Neural progenitor cell (in vitro differentiated cells): Measurements from ENCODE around the gene P2RX3. TPM values are rescaled to one million over a fixed set of nuclear protein-coding genes. Genes with fewer than 3 reads are reported as not detected.

Experiments
- DNase-seq: peaks from one replicate; pipeline ENCODE4 v3.0.0-alpha.2; 2016; ENCODE audit warnings: low spot score
- H2AFZ ChIP-seq: fragments of 200-600 bp; sonication (generic); replicated peaks from 2 replicates; pipeline ENCODE4 v1.6.1; 2016; ENCODE audit warnings: antibody characterized with exemption
- H3F3A ChIP-seq: fragments of 200-600 bp; sonication (generic); 2 replicates; pipeline ENCODE4 v1.6.1; 2016; ENCODE audit warnings: antibody characterized with exemption, low read depth
- H3K27ac ChIP-seq: fragments of 200-600 bp; sonication (generic); 2 replicates; pipeline ENCODE4 v1.5.1; 2016; ENCODE audit warnings: mild to moderate bottlenecking
- H3K27me3 ChIP-seq: fragments of 200-600 bp; sonication (generic); 2 replicates; pipeline ENCODE4 v1.6.1; 2016; ENCODE audit warnings: mild to moderate bottlenecking, moderate library complexity
- H3K36me3 ChIP-seq: fragments of 200-600 bp; sonication (generic); 2 replicates; pipeline ENCODE4 v1.5.1; 2016
- H3K4me1 ChIP-seq: fragments of 200-600 bp; sonication (generic); 2 replicates; pipeline ENCODE4 v1.6.1; 2016; ENCODE audit warnings: mixed run types
- H3K4me2 ChIP-seq: fragments of 200-600 bp; sonication (generic); 2 replicates; pipeline ENCODE4 v1.6.1; 2016
- H3K4me3 ChIP-seq: fragments of 200-600 bp; sonication (generic); 2 replicates; pipeline ENCODE4 v1.5.1; 2016
- H3K79me2 ChIP-seq: fragments of 200-600 bp; sonication (generic); 2 replicates; pipeline ENCODE4 v1.6.1; 2016; ENCODE audit warnings: low read depth
- H3K9ac ChIP-seq: fragments of 200-600 bp; sonication (generic); 2 replicates; pipeline ENCODE4 v1.6.1; 2016
- H3K9me3 ChIP-seq: fragments of 200-600 bp; sonication (generic); 2 replicates; pipeline ENCODE4 v1.5.1; 2016; ENCODE audit warnings: low read depth
- H4K20me1 ChIP-seq: fragments of 200-600 bp; sonication (generic); 2 replicates; pipeline ENCODE4 v1.6.1; 2016; ENCODE audit warnings: low read depth
- H3K27ac Mint-ChIP-seq: 3 replicates; pipeline ENCODE4 v1.8.0; 2021; ENCODE audit warnings: mixed read lengths
- H3K27me3 Mint-ChIP-seq: 2 replicates; pipeline ENCODE4 v1.8.0; 2022; ENCODE audit warnings: low read depth, mild to moderate bottlenecking, inconsistent platforms, moderate library complexity, mixed read lengths; ENCODE audit not compliant: insufficient read depth
- H3K36me3 Mint-ChIP-seq: 3 replicates; pipeline ENCODE4 v1.8.0; 2021; ENCODE audit warnings: mixed read lengths
- H3K4me1 Mint-ChIP-seq: 3 replicates; pipeline ENCODE4 v1.8.0; 2021; ENCODE audit warnings: mixed read lengths
- H3K4me3 Mint-ChIP-seq: 3 replicates; pipeline ENCODE4 v1.8.0; 2021; ENCODE audit warnings: mild to moderate bottlenecking, moderate library complexity, mixed read lengths
- H3K9me3 Mint-ChIP-seq: 3 replicates; pipeline ENCODE4 v1.8.0; 2020; ENCODE audit warnings: mixed read lengths
- EZH2 ChIP-seq: fragments of 200-600 bp; sonication (generic); IDR thresholded peaks from 2 replicates; pipeline ENCODE4 v1.6.1; 2017; ENCODE audit warnings: antibody characterized with exemption, mild to moderate bottlenecking, moderate library complexity
- EZH2phosphoT487 ChIP-seq: fragments of 200-600 bp; sonication (generic); IDR thresholded peaks from 2 replicates; pipeline ENCODE4 v1.6.1; 2017; ENCODE audit warnings: antibody characterized with exemption
- total RNA-seq: library from RNA; depleted of rRNA; stranded (reverse); fragments of >200 nt; gene quantifications from 2 replicates; pipeline ENCODE4 v1.2.3, GENCODE V29; 2015; ENCODE audit warnings: low replicate concordance
- TF ChIP-seq, protein P1 (sequence below): fragments of 200-600 bp; sonication (generic); IDR thresholded peaks from 2 replicates; pipeline ENCODE4 v1.5.1; 2017; ENCODE audit warnings: antibody characterized with exemption, mild to moderate bottlenecking

The P2RX3 gene
- total RNA-seq, 1 donor from 2014 or later, result 2.4 TPM

DNA sequence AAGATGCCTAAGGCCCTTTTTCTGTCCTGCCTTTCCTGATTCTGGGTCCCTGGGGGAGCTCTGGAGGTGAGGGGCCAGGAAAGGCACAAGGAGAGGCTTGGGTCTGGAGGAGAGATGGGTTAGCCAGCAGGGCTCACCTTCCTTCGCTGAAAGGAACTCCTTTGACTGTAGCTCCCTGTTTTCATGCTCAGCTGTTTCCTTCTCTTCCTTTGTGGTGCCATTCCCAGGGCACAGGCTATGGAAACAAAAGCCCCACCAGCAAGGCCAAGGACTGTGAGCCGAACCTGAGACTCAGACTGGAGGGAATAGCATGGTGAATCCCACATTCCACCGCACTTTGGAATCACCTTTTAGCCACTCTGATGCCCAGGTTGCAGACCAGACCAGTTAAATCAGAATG, 78.3 kb downstream of the P2RX3 start:
- H3K4me3 Mint-ChIP-seq, result no peak overlapping the region
- H2AFZ ChIP-seq, result no peak overlapping the region
- no peak overlapping the region for H3K27ac Mint-ChIP-seq
- H3K27me3 Mint-ChIP-seq, result peaks cover 6% of the 10 kb centered on the region
- no peak overlapping the region for H3K4me3 ChIP-seq
- H3K4me2 ChIP-seq, result no peak overlapping the region
- no peaks in the 10 kb centered on the region for H3K79me2 ChIP-seq
- H3F3A ChIP-seq, result no peaks in the 10 kb centered on the region
- H3K9me3 ChIP-seq, result no peaks in the 10 kb centered on the region
- no peak overlapping the region for H3K27ac ChIP-seq
- H3K36me3 ChIP-seq, result no peaks in the 10 kb centered on the region
- H3K4me1 ChIP-seq, result no peaks in the 10 kb centered on the region
- no peak overlapping the region for H3K9ac ChIP-seq
- H3K4me1 Mint-ChIP-seq, result no peaks in the 10 kb centered on the region
- TF ChIP-seq EZH2phosphoT487 (no peak), EZH2 (no peak)
- TF ChIP-seq, protein P1, sequence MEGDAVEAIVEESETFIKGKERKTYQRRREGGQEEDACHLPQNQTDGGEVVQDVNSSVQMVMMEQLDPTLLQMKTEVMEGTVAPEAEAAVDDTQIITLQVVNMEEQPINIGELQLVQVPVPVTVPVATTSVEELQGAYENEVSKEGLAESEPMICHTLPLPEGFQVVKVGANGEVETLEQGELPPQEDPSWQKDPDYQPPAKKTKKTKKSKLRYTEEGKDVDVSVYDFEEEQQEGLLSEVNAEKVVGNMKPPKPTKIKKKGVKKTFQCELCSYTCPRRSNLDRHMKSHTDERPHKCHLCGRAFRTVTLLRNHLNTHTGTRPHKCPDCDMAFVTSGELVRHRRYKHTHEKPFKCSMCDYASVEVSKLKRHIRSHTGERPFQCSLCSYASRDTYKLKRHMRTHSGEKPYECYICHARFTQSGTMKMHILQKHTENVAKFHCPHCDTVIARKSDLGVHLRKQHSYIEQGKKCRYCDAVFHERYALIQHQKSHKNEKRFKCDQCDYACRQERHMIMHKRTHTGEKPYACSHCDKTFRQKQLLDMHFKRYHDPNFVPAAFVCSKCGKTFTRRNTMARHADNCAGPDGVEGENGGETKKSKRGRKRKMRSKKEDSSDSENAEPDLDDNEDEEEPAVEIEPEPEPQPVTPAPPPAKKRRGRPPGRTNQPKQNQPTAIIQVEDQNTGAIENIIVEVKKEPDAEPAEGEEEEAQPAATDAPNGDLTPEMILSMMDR, result no peak
- DNase-seq, result no peak
- H3K36me3 Mint-ChIP-seq, result peaks cover 15% of the 10 kb centered on the region
- H4K20me1 ChIP-seq, result no peaks in the 10 kb centered on the region
- H3K27me3 ChIP-seq, result no peaks in the 10 kb centered on the region
- no peaks in the 10 kb centered on the region for H3K9me3 Mint-ChIP-seq

DNA sequence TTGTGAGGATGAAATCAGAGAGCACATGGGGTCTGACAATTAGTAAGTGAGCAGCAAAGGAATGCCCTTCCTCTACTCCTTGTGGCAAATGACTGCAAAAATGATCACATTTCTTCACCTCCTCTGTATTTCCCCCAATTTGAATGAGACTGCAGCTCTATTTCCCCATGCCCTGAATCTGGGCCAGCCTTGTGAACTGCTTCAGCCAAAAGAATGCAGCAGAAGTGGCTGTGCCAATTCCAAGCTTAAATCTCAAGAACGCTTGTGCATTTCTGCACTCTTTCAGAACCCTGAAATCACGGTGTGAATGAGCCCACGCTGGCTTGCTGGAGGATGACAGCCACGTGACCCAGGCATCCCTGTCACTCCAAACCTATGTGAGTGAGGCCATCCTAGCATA, 78.9 kb downstream of the P2RX3 start:
- Histone ChIP-seq H3K36me3 (no peaks in the 10 kb centered on the region), H3K4me2 (no peak overlapping the region), H4K20me1 (no peaks in the 10 kb centered on the region), H3K9ac (no peak overlapping the region), H2AFZ (no peak overlapping the region), H3F3A (no peaks in the 10 kb centered on the region), H3K4me3 (no peak overlapping the region), H3K4me1 (no peaks in the 10 kb centered on the region), H3K27me3 (no peaks in the 10 kb centered on the region), H3K9me3 (no peaks in the 10 kb centered on the region), H3K79me2 (no peaks in the 10 kb centered on the region), H3K27ac (no peak overlapping the region)
- Mint-ChIP-seq H3K36me3 (peaks cover 15% of the 10 kb centered on the region), H3K27me3 (peaks cover 6% of the 10 kb centered on the region), H3K4me1 (no peaks in the 10 kb centered on the region), H3K9me3 (no peaks in the 10 kb centered on the region), H3K27ac (no peak overlapping the region), H3K4me3 (no peak overlapping the region)
- TF ChIP-seq EZH2 (no peak), EZH2phosphoT487 (no peak)
- TF ChIP-seq, protein P1, result no peak
- DNase-seq, result no peak

DNA sequence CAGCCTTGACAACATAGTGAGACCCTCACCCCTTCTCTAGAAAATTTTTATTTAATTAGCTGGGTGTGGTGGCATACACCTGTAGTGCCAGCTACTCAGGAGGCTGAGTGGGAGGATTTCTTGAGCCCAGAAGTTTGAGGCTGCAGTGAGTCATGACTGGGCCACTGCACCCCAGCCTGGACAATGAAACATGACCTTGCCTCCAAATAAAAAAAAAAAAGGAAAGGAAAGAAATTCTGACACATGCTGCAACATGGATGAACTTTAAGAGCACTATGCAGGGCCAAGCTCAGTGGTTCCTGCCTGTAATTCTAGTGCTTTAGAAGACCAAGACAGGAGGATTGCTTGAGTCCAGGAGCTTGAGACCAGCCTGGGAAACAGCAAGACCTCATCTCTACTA, 80.0 kb downstream of the P2RX3 start:
- TF ChIP-seq EZH2phosphoT487 (no peak), EZH2 (no peak)
- TF ChIP-seq, protein P1, result no peak
- no peaks in the 10 kb centered on the region for H3K36me3 ChIP-seq

More for the DNA sequence above, 80.0 kb downstream of the P2RX3 start:
- Histone ChIP-seq H3K9me3 (no peaks in the 10 kb centered on the region), H2AFZ (no peak overlapping the region), H3K9ac (no peak overlapping the region), H3K4me3 (no peak overlapping the region), H3K4me2 (no peak overlapping the region), H3K27ac (no peak overlapping the region), H3F3A (no peaks in the 10 kb centered on the region), H3K27me3 (no peaks in the 10 kb centered on the region), H3K4me1 (no peaks in the 10 kb centered on the region), H4K20me1 (no peaks in the 10 kb centered on the region), H3K79me2 (no peaks in the 10 kb centered on the region)
- H3K9me3 Mint-ChIP-seq, result no peaks in the 10 kb centered on the region
- peaks cover 13% of the 10 kb centered on the region for H3K36me3 Mint-ChIP-seq
- no peak for DNase-seq
- peaks cover 6% of the 10 kb centered on the region for H3K27me3 Mint-ChIP-seq
- no peak overlapping the region for H3K4me3 Mint-ChIP-seq
- H3K27ac Mint-ChIP-seq, result no peak overlapping the region
- H3K4me1 Mint-ChIP-seq, result no peaks in the 10 kb centered on the region
